ENCODE measurements around the gene YPEL2. TPM values are rescaled to one million over a fixed set of nuclear protein-coding genes. Genes with fewer than 3 reads are reported as not detected.

The YPEL2 gene
- total and polyA plus RNA-seq, 9 donors: 6.6 to 28.1 (median 10.6) TPM

DNA sequence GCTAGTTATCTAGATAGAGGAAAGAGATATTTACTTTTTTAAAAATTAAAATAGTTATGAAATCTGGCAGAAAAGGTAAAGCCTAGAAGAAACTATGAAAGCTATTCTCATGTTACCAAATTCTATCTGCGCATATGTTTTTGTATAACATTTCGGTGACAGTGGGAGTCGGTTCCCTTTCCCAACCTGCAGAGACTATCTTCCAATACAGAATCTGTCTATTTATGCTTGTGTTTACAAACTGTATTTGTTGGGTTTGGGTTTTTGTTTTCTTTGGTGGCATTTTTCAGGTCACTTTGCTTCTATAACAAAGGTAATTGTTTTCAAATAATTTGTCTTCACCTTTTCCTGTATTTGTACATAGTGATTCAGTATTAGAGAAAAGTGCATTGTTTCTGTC, 69.8 kb downstream of the YPEL2 start:
- H3K27me3 ChIP-seq: no peaks in the 10 kb centered on the region
- 63 to 82% (median 68%) methylated on average over 3 of the region's 3 CpGs for WGBS, 3 donors

DNA sequence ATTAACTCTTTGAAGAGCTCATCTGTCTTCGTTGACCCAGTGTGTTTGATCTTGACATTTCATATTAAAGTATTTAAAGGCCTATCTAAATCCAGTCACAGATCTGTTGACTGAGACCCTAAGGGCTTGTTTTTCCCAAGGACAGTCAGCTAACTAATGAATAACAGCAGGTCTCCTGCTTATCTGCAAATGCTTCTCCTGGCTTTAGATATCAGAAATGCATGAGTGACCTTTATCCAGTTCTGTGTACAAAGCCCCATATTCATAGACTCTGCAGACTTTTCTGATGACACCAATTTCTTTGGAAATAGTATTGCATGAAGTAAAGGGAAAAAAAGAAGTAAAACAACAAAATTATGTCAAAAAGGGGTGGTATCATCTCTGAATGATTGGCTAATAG, 70.3 kb downstream of the YPEL2 start:
- Histone ChIP-seq H3K27ac (no peak overlapping the region), H3K4me1 (ENCODE audit: insufficient read depth) (no peaks in the 10 kb centered on the region)
- WGBS, 3 donors: 56 to 80% (median 67%) methylated on average over 1 of the region's 1 CpG

More for the DNA sequence above, 69.8 kb downstream of the YPEL2 start:
- Histone ChIP-seq H3K4me3 (no peak overlapping the region), H3K4me1 (ENCODE audit: insufficient read depth) (no peaks in the 10 kb centered on the region), H3K9me3 (no peaks in the 10 kb centered on the region), H3K36me3 (no peaks in the 10 kb centered on the region), H3K27ac (peak overlapping the region in 1 of 2 donors; percentile 63)
- intact Hi-C loops (cut with DNase I): no loop called here
- DNase-seq: no peak
- TF ChIP-seq POLR2A (IDR thresholded peaks at IDR 0.05) (no peak), EP300 (IDR thresholded peaks at IDR 0.05) (no peak)
- TF ChIP-seq, protein P1, sequence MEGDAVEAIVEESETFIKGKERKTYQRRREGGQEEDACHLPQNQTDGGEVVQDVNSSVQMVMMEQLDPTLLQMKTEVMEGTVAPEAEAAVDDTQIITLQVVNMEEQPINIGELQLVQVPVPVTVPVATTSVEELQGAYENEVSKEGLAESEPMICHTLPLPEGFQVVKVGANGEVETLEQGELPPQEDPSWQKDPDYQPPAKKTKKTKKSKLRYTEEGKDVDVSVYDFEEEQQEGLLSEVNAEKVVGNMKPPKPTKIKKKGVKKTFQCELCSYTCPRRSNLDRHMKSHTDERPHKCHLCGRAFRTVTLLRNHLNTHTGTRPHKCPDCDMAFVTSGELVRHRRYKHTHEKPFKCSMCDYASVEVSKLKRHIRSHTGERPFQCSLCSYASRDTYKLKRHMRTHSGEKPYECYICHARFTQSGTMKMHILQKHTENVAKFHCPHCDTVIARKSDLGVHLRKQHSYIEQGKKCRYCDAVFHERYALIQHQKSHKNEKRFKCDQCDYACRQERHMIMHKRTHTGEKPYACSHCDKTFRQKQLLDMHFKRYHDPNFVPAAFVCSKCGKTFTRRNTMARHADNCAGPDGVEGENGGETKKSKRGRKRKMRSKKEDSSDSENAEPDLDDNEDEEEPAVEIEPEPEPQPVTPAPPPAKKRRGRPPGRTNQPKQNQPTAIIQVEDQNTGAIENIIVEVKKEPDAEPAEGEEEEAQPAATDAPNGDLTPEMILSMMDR (IDR thresholded peaks at IDR 0.05): no peak

DNA sequence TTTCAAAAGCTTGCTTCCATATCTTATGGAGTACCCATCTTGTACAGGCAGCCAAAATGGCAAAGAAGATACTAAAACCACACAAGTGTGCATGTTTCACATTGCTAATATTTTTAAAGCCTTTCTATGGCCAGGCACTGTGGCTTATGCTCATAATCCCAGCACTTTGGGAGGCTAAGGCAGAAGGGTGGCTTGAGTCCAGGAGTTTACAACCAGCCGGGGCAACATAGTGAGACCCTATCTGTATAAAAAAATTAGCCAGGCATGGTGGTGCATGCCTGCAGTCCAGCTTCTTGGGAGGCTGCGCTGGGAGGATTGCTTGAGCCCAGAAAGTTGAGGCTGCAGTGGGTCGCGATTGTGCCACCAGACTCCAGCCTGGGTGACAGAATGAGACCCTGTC, 71.3 kb downstream of the YPEL2 start:
- Histone ChIP-seq H3K4me1 (ENCODE audit: insufficient read depth) (peaks cover 4% of the 10 kb centered on the region), H3K36me3 (no peaks in the 10 kb centered on the region)
- intact Hi-C loops (cut with DNase I): no loop called here

More for the DNA sequence above, 70.3 kb downstream of the YPEL2 start:
- Histone ChIP-seq H3K4me3 (no peak overlapping the region), H3K27me3 (no peaks in the 10 kb centered on the region), H3K9me3 (no peaks in the 10 kb centered on the region), H3K36me3 (no peaks in the 10 kb centered on the region)
- TF ChIP-seq POLR2A (IDR thresholded peaks at IDR 0.05) (no peak), EP300 (IDR thresholded peaks at IDR 0.05) (no peak)
- TF ChIP-seq, protein P1 (IDR thresholded peaks at IDR 0.05): no peak
- no peak for DNase-seq
- intact Hi-C loops (cut with DNase I): no loop called here

DNA sequence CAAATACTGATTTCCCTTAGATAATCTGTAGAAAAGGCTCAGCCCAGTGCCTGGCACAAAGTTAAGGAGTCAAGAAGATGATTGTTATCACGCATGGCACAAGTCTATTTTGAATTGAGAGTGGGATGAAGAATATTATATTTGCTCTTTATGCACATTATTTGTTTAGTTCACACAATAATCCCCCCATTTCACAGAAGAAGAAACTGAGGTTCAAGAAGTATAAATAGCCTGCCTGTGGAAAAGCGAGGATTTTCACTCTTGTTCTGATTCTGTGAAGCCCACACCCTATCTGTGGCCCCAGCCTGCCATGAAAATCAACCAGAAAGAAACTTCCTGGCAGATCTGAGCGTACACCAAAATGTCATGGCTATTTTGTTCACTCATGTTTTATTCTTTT, 73.0 kb downstream of the YPEL2 start:
- intact Hi-C loops (cut with DNase I): no loop called here
- WGBS, 3 donors: 83 to 96% (median 94%) methylated on average over 3 of the region's 3 CpGs
- peaks cover 5% of the 10 kb centered on the region for H3K4me1 ChIP-seq (ENCODE audit: insufficient read depth)

More for the DNA sequence above, 71.3 kb downstream of the YPEL2 start:
- H3K27me3 ChIP-seq: no peaks in the 10 kb centered on the region
- H3K9me3 ChIP-seq: no peaks in the 10 kb centered on the region
- no peak overlapping the region for H3K27ac ChIP-seq
- no peak for DNase-seq
- H3K4me3 ChIP-seq: no peak overlapping the region
- 96 to 99% (median 96%) methylated on average over 4 of the region's 4 CpGs for WGBS, 3 donors
- TF ChIP-seq, protein P1 (IDR thresholded peaks at IDR 0.05): no peak

More for the DNA sequence above, 73.0 kb downstream of the YPEL2 start:
- Histone ChIP-seq H3K27me3 (no peaks in the 10 kb centered on the region), H3K9me3 (no peaks in the 10 kb centered on the region), H3K27ac (no peak overlapping the region), H3K36me3 (no peaks in the 10 kb centered on the region), H3K4me3 (no peak overlapping the region)
- TF ChIP-seq, protein P1 (IDR thresholded peaks at IDR 0.05): no peak
- TF ChIP-seq POLR2A (IDR thresholded peaks at IDR 0.05) (no peak), EP300 (IDR thresholded peaks at IDR 0.05) (no peak)
- no peak for DNase-seq
